Measurements from ENCODE around the gene PRKCH. TPM values are rescaled to one million over a fixed set of nuclear protein-coding genes. Genes with fewer than 3 reads are reported as not detected.
A peak's percentile ranks its signal among the peaks of the same experiment; 100 is the strongest.

PRKCH gene
- total RNA-seq, 1 donor from 2014 or later, result 18.4 TPM

- intact Hi-C loops (cut with micrococcal nuclease), result no loop called here
- H3K27ac ChIP-seq (replicated peaks), result peak overlapping the region; percentile 86
- peaks cover 47% of the 10 kb centered on the region for H3K4me1 ChIP-seq
- no peaks in the 10 kb centered on the region for H3K27me3 ChIP-seq (ENCODE audit: low read depth)
- DNase-seq, result no peak
- no peak overlapping the region for H3K4me3 ChIP-seq
- H3K9me3 ChIP-seq (replicated peaks), result no peaks in the 10 kb centered on the region
- TF ChIP-seq CTCF (IDR thresholded peaks at IDR 0.05; ENCODE audit: borderline replicate concordance), result no peak
- H3K36me3 ChIP-seq, result no peaks in the 10 kb centered on the region
Observed at GRCh38 chr14:61418746-61419145, 97.4 kb downstream of the PRKCH start.

DNA sequence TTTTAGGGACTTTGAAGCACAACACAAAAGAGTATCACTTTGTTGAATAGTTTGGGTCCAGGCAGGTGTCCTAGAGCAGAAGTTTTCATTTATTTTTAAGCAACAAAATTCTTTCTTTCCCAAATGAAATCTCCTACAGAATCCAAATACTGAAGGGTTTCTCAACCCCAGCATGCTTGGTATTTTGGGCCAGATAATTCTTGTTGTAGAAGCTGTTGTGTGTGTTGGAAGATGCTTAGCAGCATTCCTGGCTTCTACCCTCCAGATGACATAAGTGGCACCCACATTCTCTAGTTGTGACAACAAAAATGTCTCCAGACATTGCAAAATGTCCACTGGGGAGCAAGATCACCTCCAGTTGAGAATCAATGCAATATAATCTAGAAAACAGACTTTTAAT, 97.8 kb downstream of the PRKCH start:
- no peak for TF ChIP-seq CTCF (IDR thresholded peaks at IDR 0.05; ENCODE audit: borderline replicate concordance)
- intact Hi-C loops (cut with micrococcal nuclease), result no loop called here
- H3K36me3 ChIP-seq, result no peaks in the 10 kb centered on the region
- H3K4me3 ChIP-seq, result no peak overlapping the region
- DNase-seq, result no peak
- H3K9me3 ChIP-seq (replicated peaks), result no peaks in the 10 kb centered on the region
- H3K4me1 ChIP-seq, result peaks cover 45% of the 10 kb centered on the region
- peak overlapping the region; percentile 86 for H3K27ac ChIP-seq (replicated peaks)
- no peaks in the 10 kb centered on the region for H3K27me3 ChIP-seq (ENCODE audit: low read depth)

GRCh38 chr14:61420326-61420725, 98.9 kb downstream of the PRKCH start:
- Histone ChIP-seq H3K27ac (replicated peaks) (peak overlapping the region; percentile 86), H3K4me3 (no peak overlapping the region), H3K27me3 (ENCODE audit: low read depth) (no peaks in the 10 kb centered on the region), H3K4me1 (peaks cover 45% of the 10 kb centered on the region), H3K36me3 (no peaks in the 10 kb centered on the region), H3K9me3 (replicated peaks) (no peaks in the 10 kb centered on the region)
- TF ChIP-seq CTCF (IDR thresholded peaks at IDR 0.05; ENCODE audit: borderline replicate concordance), result no peak
- intact Hi-C loops (cut with micrococcal nuclease), result no loop called here
- no peak for DNase-seq

DNA sequence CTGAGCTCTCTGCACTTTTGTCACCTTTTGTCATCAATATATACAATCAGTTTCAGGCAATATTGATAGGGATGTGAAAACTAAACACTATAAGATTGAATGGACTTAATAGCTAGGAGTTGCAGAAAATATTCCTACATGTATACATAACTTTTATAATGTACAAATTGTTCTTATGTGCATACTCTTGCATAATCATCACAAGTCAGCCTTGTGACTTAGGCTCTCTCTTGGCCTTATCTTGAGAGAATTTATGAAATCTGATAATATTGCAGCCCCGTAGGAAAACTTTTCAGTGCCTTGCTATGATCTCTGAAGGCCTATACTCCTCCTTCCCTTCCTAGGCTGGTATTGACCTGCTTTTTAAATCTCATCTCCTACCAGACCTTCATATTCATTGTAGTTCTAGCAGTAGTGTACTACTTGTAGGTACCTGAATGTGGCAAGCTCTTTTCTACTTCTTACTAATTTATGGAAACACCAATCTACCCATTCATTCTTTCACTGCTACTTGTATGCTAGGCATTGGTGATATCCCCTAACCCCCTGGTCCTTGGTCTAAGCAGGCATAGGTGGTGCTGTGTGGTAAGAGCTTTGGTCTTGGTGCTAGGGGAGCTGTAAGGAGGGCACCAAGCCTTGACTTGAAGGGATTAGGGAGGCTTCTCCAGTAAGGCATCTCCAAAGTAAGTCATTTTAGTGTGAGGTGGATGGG, 100.0 kb downstream of the PRKCH start:
- H3K9me3 ChIP-seq (replicated peaks), result no peaks in the 10 kb centered on the region

DNA sequence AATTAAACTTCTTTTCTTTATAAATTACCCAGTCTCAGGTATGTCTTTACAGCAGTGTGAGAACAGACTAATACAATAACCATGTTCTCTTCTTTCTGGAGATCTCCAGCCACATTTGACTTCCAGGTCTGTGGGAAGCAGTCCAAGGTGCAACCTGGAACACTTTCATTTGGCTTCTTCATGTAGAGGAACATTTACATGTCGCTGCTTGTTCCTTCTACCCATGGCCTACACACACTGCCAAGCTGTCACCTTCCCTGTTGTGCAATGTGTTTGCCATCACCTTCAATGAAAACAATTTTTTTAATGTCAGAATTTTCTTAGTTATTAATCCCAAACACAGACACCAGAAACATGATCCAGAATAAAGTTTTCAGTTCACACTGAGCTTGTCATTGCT, 104.7 kb downstream of the PRKCH start:
- Histone ChIP-seq H3K27me3 (ENCODE audit: low read depth) (no peaks in the 10 kb centered on the region), H3K27ac (replicated peaks) (no peak overlapping the region), H3K36me3 (no peaks in the 10 kb centered on the region), H3K4me3 (no peak overlapping the region), H3K9me3 (replicated peaks) (no peaks in the 10 kb centered on the region), H3K4me1 (peaks cover 29% of the 10 kb centered on the region)
- DNase-seq, result no peak
- no peak for TF ChIP-seq CTCF (IDR thresholded peaks at IDR 0.05; ENCODE audit: borderline replicate concordance)
- intact Hi-C loops (cut with micrococcal nuclease), result no loop called here

More for the DNA sequence above, 100.0 kb downstream of the PRKCH start:
- no peak for TF ChIP-seq CTCF (IDR thresholded peaks at IDR 0.05; ENCODE audit: borderline replicate concordance)
- H3K27ac ChIP-seq (replicated peaks), result no peak overlapping the region
- no peak for DNase-seq
- H3K4me1 ChIP-seq, result peaks cover 47% of the 10 kb centered on the region
- H3K4me3 ChIP-seq, result no peak overlapping the region
- no peaks in the 10 kb centered on the region for H3K36me3 ChIP-seq
- intact Hi-C loops (cut with micrococcal nuclease), result no loop called here
- H3K27me3 ChIP-seq (ENCODE audit: low read depth), result no peaks in the 10 kb centered on the region

Data from left ventricle myocardium inferior (tissue), 1 donor.